GM19043 (cell line): ENCODE data around the gene PPFIBP2.

Source experiments
- ATAC-seq: cut with Tn5 transposase; IDR thresholded peaks from one replicate; pipeline ENCODE4 v1.9.1; 2021; ENCODE audit warnings: low read depth; ENCODE audit not compliant: unreplicated experiment

Gene PPFIBP2

DNA sequence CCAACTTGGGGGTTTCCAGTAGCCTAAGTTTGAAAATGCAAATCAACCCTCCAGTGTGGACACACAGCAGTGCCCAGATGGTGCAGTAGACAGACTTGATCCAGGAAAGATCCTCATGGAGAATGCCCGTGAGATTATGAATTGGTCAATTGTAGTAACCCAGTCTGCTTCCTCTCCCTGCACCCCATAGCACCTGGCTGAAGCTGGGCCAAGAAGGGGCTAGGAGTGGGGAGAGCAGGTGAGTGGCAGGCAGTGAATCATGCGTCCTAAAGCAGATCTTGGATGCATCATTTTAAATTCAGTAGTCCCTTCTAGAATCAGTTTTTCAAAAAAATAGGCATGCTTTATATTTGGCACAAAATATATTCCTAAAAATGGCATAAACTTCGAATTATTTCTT lies 107.3 kb downstream of the PPFIBP2 start:
- ATAC-seq = no peak

DNA sequence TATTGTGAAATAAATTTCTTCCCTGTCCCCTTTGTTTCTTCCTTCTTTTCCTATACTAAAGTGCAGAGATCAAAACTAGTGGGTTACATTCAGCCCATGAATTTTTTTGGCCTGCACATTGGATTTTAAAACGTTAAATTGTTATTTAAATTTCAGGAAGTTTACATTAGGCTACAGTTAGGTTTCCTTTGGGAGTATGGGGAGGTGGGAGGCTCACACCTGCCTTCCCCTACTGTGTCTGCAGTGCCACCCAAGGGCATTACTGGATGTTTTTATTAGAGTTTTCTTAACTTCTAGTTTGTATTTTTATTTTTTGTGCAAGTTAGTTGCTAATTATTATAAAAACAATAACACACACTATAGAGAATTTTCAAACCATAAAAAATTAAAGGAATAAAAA lies 107.8 kb downstream of the PPFIBP2 start:
- no peak for ATAC-seq

DNA sequence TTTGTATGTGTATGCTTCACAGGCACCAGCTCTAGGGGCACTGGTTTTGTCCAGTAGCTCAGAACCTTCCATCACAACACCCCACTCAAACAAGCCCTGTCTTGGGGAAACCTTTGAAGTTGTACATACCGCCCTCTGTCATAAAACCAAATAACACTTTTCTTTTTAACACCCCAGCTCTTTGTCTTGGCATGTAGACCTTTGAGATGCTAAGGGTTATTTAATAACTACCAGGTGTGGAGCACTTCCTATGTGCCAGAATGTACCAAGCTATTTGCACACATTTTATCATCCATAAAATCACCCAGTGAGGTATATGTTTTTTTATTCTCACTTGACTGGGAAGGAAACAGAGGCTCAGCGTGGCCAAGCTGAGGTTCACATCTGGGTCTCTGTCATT lies 108.9 kb downstream of the PPFIBP2 start:
- no peak for ATAC-seq

DNA sequence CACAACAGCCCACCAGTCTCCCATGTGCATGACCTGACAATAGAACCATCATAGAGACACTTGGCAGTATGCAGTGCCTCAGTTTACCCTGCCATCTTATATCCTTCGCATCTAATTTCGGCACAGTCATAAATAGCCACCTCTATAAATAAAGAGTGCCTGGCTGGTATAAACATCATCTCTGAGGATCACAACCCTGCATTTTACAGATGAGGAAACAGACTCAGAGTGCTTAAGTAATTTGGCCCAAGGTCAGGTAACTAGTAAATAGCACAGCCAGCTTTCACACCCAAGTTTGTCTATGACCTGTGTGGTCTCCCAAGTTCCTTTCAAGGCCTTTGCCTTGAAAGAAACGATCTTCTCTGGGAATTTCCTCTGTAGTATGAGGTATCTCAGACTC lies 114.9 kb downstream of the PPFIBP2 start:
- ATAC-seq = no peak

DNA sequence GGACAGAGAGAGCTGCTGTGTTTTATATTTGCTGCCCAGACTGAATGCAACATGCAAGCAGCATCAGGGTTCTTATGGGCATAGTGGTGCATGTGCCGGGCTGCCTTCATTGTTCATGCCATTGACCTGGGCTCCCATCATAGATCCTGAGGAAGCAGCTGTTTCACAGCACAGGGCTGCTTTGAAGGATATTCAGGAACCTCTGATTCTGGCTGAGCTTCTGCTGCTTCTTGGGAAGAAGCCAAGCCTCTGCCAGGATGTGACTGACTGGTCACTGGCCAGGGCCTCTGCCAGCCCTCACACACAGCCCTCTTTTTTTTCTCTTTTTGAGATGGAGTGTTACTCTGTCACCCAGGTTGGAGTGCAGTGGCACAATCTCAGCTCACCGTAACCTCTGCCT lies 116.2 kb downstream of the PPFIBP2 start:
- no peak for ATAC-seq

DNA sequence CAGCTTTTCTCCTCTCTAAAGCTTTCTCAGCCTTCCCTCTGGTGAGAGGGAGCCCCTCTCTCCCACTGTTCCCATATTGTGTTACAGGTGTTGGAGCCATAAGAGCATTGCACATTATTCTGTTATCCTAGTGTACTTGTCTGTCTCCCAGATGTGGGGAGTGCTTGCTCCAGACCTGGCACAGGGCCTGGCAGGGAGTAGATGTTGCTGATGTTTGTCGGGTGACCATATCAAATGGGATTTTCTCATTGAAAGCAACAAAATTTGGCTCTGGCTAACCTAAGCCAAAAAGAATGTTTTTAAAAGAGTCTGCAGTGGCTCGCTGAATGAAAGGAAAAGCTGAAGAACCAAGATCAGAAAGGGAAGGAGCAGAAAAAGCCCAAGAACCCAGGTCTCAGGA lies 118.4 kb downstream of the PPFIBP2 start:
- no peak for ATAC-seq

DNA sequence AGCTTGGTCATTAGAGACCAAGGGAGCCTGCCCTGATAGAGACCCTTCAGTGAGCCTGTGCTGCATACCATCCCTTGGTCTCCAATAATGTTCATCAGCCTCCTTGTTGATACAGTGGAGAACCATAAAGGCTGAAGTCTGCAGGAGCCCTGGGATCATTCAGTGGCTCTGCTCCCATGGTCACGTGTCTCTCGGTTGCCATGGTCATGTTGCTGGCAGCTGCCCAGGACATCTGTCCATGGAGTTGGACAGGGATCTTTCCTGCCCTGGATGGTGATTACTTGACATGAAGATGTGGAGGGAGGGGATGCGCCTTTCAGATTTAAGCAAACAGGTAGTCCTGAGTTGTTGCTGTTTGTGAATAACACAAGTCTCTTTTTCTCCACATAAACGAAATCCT lies 121.3 kb downstream of the PPFIBP2 start:
- ATAC-seq = no peak

DNA sequence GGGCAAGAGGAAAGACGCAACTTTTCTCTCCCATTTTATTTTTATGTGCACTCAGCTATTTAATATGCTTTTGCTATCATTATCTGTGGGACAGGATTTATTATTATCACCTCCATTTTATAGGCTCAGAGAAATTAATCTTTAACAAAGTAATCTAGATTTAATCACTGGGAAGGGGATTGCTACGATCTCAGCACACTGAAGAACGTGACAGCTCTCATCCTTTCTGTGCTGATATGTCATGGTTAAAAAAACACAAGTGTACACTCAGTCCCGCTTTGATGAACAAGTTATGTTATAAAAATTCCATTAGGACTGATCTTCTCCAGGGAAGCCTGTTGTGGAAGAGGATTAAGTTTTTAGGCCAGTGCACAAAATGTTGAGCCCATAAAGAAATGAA lies 121.9 kb downstream of the PPFIBP2 start:
- ATAC-seq = no peak

DNA sequence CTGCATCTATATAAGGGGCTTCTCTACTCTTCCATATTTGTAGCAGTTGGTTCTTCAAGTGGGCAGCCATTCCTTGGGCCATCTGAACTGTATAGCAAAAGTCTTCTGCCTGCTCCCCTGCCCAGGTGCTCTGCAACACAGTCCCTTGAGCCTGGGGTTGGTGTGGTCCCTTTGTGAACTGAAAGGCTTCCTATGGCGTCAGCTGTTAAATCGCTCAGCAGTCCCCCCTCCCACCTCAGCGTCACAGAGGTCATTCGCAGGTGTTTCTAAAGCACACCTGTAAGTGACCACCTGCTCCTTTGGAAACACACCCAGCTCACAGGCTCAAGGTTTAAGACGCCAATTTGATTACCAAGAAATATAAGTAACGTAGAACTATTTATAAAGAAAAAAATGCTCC lies 122.6 kb downstream of the PPFIBP2 start:
- no peak for ATAC-seq

DNA sequence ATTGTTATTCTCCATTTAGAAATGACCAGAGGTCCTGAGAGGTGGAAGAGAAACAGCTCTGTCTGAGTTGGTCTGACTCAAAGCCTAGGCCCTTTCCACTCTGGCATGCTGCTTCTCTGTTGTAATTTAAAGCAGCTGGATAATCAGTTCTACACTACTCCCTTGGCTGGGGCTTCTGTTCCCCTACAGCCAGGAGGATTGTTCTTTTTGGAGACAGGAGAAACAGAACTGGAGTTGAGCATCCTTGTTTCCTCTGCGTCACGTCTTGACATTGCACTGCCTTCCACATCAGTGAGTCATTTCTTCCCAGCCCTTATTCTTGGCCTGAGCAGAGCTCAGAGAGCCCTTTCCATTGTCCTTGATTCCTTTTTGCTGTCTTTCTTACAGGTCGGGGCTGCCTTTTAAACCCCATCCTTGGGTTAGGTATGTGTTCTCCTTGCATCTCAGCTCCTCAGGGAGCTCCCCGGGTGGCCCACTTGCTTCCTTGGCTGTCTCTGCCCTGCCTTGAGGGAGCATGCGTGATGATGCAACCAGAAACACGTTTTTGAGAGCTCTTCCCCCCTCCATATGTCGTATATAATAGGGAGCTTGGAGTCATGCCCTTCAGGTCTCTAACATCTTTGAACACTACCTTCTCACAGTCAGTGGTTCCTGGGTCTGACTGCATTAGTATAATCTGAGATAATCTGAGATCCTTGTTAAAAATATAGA lies 123.8 kb downstream of the PPFIBP2 start:
- ATAC-seq = no peak

DNA sequence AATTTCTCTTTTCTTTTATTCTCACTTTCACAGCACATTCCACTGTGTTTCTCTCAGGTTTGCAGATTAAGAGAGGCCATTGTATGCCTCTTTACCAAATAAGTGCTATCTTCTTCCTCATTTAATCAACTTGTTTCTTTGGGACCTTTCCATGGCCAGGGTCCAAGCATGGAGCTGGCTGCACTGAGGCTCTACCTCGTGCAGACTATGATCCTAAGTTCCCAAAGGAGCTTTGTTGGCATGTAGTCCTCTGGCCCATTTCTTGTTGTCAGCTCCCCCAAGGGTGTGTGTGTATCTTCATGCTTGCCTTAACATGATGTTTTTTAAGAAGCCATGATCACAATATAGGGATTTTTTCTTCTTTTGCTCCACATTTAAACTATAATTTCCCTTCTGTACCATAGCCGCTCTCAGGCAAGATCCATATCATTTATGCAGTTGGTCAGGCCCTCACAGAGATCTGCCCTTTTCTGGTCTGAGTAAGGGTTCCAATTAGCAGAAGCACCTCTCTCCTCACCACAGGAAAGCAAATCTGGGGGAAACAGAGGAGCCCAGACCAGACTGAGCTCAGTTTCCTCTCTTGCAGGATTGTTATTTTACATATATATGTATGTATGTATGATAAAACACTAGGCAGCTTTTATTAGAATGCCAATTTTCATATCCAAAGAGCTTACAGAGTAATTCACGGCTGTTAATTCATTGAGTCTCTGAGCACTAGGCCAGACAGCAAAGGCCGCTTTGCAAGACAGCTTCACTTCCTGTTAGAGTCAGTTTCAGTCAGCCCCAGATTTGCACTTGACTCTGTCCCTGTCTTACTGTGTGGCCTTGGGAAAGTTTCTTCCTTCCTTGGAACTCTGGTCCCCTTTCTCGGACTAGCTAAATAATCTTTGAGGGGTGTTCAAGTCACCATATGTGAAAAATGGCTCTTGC lies 125.2 kb downstream of the PPFIBP2 start:
- peak; percentile 64 for ATAC-seq

DNA sequence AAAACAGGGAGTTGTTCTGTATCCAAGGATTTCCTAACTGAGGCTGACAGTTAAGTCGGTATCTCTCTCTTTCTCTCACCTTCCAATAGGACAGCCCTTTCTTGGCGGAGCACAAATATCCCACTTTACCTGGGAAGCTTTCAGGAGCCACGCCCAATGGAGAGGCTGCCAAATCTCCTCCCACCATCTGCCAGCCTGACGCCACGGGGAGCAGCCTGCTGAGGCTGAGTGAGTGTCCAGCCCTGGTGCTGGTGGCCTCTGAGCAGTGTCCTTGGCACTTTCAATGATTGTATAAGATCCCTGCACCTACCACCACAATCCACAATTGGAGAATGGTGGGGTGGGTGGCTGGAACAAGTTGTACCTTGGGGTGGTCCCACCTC lies 125.8 kb downstream of the PPFIBP2 start:
- ATAC-seq = no peak

DNA sequence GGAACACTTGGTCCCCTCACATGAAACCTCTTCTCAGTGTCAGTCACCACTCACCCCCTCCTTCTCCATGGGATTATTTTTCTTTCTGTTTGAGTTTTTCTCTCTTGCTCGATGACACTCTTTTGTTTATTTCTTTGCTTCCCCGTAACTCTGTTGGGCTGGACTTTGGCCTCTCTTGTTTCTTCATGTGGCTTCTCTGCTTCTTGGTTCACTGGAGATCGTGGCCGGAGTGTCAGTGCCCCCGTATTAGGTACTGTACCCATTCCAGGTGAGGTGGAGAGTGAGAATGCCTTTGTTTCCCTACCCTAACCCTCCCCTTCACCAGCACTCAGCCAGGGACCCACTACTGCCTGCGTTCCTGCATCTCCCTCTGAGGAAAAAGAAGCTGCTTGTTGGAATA lies 127.0 kb downstream of the PPFIBP2 start:
- ATAC-seq = no peak

DNA sequence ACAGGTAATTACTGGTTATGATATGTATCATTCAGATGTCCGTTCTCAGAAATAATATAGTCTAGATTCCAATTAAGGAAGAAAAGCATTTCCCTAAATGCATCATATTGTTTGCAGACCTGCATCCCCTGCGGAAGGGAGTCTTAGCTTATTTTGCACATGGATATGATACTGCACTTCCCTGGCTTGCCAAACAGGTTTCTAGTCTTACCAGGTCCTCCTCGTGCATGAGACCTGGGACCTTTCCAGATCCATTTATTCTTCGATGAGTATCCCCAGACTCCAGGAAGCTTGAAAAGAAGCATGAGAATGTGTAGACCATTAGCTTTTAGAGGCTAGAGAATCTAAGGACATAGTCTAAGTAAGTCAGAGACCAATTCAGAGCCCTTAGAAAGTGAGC lies 128.9 kb downstream of the PPFIBP2 start:
- no peak for ATAC-seq

DNA sequence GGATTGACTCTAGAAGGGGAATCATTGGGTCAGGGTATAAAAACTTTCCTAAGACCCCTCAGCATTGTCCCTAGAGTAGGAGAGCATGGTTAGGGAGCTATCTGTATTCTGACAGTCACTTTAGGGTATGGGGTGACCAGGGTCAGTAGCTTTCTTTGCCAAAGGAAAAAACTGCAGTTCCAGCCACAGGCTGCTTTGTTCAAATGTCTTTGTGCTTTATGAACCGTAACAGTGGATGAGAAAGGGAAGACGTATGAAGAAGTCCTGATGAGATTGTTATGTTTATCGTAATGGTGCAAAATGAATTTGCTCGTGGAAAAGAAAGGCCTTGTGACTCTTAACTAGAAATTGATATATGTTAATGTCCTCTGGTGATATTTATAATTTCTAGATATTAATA lies 129.5 kb downstream of the PPFIBP2 start:
- no peak for ATAC-seq

DNA sequence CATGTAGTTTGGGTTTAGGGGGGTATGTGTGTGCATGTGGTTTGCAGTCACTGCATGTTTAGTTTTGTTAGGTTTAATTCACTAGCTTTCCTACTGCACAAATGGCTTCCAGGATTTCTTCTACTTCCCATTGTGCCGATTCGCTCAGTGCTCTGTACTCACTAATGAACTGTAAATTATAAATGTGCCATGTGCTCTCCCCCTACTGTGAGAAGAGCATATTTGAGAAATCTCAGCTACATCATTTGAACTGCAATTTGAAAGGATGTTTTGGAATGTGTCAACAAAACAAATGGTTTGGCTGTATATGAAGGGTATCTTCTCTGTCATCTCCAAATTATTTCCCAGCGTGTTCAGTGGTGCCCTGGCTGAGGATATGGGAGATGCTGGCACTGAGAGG lies 131.4 kb downstream of the PPFIBP2 start:
- ATAC-seq = no peak

DNA sequence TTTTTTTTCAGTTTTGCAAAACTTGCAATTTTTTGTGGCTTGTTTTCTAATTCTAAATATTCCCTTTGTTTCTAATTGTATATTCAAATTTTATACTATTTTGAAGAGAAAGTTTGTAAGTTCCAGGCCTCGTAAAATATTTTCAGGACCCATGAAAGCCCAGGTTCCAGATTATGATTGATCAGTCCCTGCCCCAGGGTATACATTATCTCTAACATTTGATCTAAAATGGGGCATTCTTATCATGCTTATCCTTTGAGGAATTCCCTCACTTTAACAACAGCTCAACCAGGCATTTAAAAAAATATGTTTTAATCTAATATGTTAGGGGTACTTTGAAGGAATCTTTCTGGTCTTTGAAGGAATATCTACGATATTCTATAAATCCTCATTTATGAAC lies 133.1 kb downstream of the PPFIBP2 start:
- ATAC-seq = no peak

DNA sequence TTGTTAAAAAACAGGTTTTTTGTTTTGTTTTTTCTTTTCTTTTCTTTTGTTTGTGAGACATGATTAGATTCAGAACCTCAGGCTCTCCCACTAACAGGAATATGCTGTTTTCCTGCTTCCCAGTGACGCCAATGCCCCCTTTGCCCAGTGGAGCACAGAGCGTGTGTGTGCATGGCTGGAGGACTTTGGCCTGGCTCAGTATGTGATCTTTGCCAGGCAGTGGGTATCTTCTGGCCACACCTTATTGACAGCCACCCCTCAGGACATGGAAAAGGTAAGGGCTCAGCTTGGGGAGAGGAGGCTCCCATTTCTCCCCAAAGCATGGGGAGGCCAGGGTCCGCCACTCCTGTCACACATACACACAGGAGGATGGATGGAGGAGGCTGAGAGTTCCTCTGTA lies 134.5 kb downstream of the PPFIBP2 start:
- ATAC-seq = no peak

DNA sequence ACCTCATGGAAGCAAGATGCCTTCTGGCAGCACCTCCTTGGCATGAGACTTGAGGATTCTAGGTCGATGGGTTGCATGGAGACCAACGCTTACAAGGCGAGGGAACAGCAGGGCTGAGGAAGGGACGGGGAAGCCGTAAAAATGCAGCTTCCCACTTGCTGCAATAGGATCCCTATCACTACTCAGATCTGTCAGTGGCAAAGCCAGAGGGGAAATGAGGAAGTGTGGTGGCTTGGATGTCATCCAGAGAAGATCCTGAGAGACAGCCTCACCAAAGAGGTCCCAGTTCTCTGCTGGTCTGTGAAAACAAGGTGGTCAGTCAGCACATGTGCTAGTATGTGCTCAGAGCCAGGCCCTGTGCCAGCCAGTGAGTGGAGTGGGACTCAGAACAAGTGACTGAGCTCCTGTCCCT lies 137.3 kb downstream of the PPFIBP2 start:
- ATAC-seq = no peak

DNA sequence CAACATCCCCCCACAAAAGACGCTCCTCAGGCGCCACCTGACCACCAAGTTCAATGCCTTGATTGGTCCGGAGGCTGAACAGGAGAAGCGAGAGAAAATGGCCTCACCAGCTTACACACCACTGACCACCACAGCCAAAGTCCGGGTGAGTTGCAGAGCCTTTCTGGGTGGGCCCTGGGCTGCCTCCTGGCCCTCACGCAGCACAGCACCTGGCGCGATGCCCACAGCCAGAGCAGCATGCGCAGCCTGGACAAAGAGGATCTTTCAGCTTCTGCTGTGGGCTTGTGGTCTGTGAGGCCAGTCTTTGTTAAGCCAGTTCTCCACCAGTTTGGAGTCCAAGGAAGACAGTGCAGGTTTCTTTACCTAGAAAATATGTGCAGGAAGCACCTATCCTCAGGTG lies 137.9 kb downstream of the PPFIBP2 start:
- ATAC-seq = no peak

DNA sequence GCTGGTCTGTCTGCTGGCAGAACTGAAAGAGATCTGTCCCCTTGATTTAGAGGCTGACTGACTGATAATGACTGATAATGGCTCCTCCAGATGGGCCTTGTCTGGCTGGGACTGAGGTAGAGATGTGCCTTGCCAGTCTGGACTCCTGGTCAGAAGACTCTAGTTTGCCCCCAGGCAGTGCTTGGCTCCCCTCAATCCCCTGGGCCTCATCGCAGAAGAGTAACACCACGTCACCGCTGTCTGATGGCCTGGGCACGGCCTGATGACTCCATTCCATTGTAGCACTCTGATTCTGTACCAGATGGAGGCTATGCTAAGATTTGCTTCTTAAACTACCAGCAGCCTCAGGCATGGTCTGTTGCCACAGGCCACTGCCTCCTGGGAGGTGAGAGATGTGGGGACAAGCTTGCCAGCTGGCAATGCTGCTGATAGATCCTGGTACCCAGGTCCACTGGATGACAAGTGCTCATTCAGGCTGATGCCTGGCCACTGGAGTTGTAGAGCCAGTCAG lies 140.5 kb downstream of the PPFIBP2 start:
- no peak for ATAC-seq
